OCI-LY3 (cell line): ENCODE data around the gene RAP1GAP.

Source experiments
- H2AFZ ChIP-seq: fragments of 200-600, 300-600 bp; shearing (Covaris generic); 2 replicates; pipeline ENCODE4 v1.6.0; 2014; ENCODE audit warnings: antibody characterized with exemption, low read depth, low read length
- H3K27ac ChIP-seq: fragments of 200-600, 300-600 bp; sonication (generic); 2 replicates; pipeline ENCODE4 v1.5.1; 2014; ENCODE audit warnings: mild to moderate bottlenecking, low read length, moderate library complexity, mixed read lengths
- H3K27me3 ChIP-seq: fragments of 200-600, 300-600 bp; sonication (generic); 2 replicates; pipeline ENCODE4 v1.6.1; 2014; ENCODE audit warnings: low read depth, low read length, mixed read lengths
- H3K36me3 ChIP-seq: fragments of 200-600, 300-600 bp; sonication (generic); replicated peaks from 2 replicates; pipeline ENCODE3; 2014; ENCODE audit warnings: low read depth, low read length, mixed read lengths
- H3K4me1 ChIP-seq: fragments of 300-600, 200-600 bp; sonication (generic); 2 replicates; pipeline ENCODE4 v1.6.1; 2014; ENCODE audit warnings: low read length, mixed read lengths
- H3K4me2 ChIP-seq: fragments of 200-600, 300-600 bp; sonication (generic); 2 replicates; pipeline ENCODE4 v1.6.1; 2014; ENCODE audit warnings: low read length, mixed read lengths
- H3K4me3 ChIP-seq: fragments of 300-600, 200-600 bp; sonication (generic); 2 replicates; pipeline ENCODE4 v1.5.1; 2014; ENCODE audit warnings: antibody characterized with exemption, mild to moderate bottlenecking, low read length, moderate library complexity
- H3K79me2 ChIP-seq: fragments of 300-600, 200-600 bp; shearing (Covaris generic); 2 replicates; pipeline ENCODE4 v1.6.1; 2014; ENCODE audit warnings: mild to moderate bottlenecking, low read length, mixed read lengths
- H3K9ac ChIP-seq: fragments of 300-600, 200-600 bp; shearing (Covaris generic); 2 replicates; pipeline ENCODE4 v1.6.0; 2014; ENCODE audit warnings: mild to moderate bottlenecking, low read length, moderate library complexity
- H3K9me3 ChIP-seq: fragments of 200-600, 300-600 bp; shearing (Covaris generic); 2 replicates; pipeline ENCODE4 v1.6.1; 2014; ENCODE audit warnings: low read length, mixed read lengths; ENCODE audit not compliant: insufficient read depth
- H4K20me1 ChIP-seq: fragments of 200-600, 300-600 bp; sonication (generic); 2 replicates; pipeline ENCODE4 v1.6.1; 2016; ENCODE audit warnings: low read length, mixed read lengths; ENCODE audit not compliant: insufficient read depth
- EZH2phosphoT487 ChIP-seq: fragments of 200-600 bp; shearing (Covaris generic); IDR thresholded peaks from 2 replicates; pipeline ENCODE4 v1.6.1; 2018; ENCODE audit warnings: antibody characterized with exemption, mixed run types, low read depth
- TF ChIP-seq, protein P1 (sequence below): fragments of 200-600, 300-600 bp; sonication (generic); IDR thresholded peaks from 2 replicates; pipeline ENCODE4 v1.5.1; 2014; ENCODE audit warnings: antibody characterized with exemption, low read length, low read depth

RAP1GAP gene

DNA sequence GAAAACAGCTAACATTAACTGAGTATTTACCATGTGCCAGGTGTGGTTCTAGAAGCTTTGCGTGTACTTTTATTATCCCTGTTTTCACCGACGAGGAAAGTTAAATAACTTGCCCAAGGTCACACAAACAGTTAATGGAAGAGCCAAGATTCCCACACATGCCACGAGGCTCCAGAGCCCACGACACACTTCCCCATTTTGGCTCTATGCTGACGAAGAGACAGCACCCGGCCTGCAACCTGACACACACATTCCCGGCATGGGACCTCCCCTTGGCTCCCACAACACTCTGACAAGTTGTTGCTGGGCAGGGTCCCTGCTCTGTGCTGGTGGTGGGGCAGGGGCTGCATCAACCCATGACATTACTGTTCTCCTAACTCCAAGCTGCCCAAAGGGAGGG is 52.8 kb downstream of the RAP1GAP start:
- Histone ChIP-seq H3K9me3 (no peaks in the 10 kb centered on the region), H3K36me3 (no peaks in the 10 kb centered on the region), H3K27me3 (no peaks in the 10 kb centered on the region), H4K20me1 (no peaks in the 10 kb centered on the region), H3K79me2 (no peaks in the 10 kb centered on the region), H3K4me3 (no peak overlapping the region), H3K27ac (no peak overlapping the region), H3K4me2 (peak overlapping the region; percentile 43), H3K4me1 (peaks cover 25% of the 10 kb centered on the region), H2AFZ (no peak overlapping the region), H3K9ac (no peak overlapping the region)
- TF ChIP-seq, protein P1, sequence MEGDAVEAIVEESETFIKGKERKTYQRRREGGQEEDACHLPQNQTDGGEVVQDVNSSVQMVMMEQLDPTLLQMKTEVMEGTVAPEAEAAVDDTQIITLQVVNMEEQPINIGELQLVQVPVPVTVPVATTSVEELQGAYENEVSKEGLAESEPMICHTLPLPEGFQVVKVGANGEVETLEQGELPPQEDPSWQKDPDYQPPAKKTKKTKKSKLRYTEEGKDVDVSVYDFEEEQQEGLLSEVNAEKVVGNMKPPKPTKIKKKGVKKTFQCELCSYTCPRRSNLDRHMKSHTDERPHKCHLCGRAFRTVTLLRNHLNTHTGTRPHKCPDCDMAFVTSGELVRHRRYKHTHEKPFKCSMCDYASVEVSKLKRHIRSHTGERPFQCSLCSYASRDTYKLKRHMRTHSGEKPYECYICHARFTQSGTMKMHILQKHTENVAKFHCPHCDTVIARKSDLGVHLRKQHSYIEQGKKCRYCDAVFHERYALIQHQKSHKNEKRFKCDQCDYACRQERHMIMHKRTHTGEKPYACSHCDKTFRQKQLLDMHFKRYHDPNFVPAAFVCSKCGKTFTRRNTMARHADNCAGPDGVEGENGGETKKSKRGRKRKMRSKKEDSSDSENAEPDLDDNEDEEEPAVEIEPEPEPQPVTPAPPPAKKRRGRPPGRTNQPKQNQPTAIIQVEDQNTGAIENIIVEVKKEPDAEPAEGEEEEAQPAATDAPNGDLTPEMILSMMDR: no peak
- TF ChIP-seq EZH2phosphoT487: no peak

DNA sequence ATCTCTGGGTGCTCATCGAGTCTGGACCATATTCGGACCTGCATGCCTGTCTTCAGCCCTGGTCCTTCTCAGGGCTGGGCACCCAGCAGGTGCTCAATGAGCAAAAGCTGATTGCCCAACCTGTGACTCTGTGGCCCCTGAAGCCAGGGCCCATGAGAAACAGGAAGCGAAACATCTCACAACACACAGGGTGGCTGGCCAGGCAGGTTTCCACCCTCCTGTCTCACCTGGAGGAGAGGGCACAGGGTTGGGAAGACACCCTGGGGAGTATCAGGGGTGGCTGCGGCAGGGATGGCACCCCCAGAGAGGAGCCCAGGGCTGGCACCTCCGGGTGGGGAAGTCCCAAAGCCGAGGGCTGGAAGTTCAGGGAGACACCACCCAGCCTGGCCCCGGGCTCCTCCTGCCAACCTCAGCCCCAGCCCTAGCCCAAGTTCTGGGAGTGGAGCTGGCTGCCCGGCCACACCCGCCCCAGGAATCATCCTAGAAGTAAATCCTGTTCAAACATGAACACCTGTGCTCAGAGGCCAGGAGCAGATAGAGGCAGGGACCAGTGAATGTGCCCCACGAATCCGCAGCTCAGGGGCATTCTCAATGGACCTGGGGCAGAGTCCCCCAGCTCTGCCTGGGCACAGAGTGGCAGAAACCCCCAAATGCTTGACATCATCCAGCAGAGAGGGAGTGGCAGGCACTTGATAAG is 54.6 kb downstream of the RAP1GAP start:
- Histone ChIP-seq H3K79me2 (no peaks in the 10 kb centered on the region), H3K4me1 (peaks cover 25% of the 10 kb centered on the region), H3K9ac (no peak overlapping the region), H3K4me3 (no peak overlapping the region), H4K20me1 (no peaks in the 10 kb centered on the region), H3K27me3 (no peaks in the 10 kb centered on the region), H3K9me3 (no peaks in the 10 kb centered on the region), H3K36me3 (no peaks in the 10 kb centered on the region), H2AFZ (no peak overlapping the region), H3K4me2 (peak overlapping the region; percentile 26), H3K27ac (no peak overlapping the region)
- TF ChIP-seq, protein P1: no peak
- TF ChIP-seq EZH2phosphoT487: no peak

DNA sequence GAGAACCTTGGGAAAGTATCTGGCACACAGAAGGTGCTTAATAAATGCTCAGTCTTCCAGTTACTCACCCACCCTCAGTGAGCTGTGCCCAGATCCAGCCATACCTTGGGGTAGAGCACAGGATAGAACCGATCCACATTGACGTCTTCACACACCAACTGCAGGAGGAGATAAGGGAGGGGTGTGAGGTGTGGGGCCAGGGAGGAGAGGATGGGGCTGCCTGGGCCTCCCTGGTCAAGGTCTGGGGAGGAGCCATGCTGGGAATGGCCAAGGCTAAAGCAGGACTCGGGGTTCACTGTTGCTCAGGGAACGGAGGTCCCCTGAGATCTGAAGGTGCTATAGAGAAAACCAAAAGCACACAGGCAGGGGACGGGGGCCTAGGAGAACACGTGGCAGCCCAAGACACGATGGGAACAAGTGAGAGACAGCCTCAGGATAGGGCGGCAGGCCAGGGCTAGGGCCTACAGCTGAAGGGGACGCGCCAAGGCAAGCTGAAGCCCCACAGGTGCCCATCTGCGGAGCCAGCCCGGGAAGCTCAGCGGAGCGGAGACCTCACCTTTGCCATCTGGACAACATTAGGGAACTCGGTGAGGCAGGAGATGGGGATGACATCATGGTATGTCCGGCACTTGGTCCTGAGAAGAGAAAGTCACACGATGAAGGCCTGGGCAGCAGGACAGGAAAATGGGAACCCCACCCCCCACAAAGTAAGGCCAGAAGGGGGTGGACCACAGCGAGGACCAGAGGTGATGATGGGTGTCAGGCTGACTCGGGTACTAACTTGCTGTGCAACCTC is 55.9 kb downstream of the RAP1GAP start:
- H3K4me3 ChIP-seq: no peak overlapping the region

DNA sequence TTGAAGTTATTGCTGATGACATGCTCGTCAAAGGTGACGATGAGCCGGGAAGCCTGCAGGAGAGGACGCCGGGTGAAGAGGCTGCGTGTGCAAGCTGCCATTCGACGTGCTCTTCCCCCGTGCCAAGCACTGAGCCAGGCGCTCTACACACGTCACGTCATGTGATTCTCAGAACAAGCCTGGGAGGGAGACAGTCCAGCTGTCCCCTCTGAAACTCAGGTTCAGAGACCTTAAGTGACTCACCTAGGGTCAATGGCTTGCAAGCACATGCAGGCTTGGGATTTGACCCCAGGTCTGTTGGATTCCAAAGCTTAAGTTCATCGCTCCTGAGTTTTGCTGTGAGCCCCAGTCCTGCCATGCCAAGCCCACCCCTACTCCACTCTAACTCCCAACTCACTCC is 57.1 kb downstream of the RAP1GAP start:
- Histone ChIP-seq H3K4me2 (no peak overlapping the region), H3K9ac (no peak overlapping the region), H3K27me3 (no peaks in the 10 kb centered on the region), H2AFZ (no peak overlapping the region), H4K20me1 (no peaks in the 10 kb centered on the region), H3K9me3 (no peaks in the 10 kb centered on the region), H3K36me3 (no peaks in the 10 kb centered on the region), H3K79me2 (no peaks in the 10 kb centered on the region), H3K4me1 (peaks cover 25% of the 10 kb centered on the region), H3K27ac (no peak overlapping the region), H3K4me3 (no peak overlapping the region)
- TF ChIP-seq, protein P1: no peak
- TF ChIP-seq EZH2phosphoT487: no peak

More for the DNA sequence above, 55.9 kb downstream of the RAP1GAP start:
- Histone ChIP-seq H4K20me1 (no peaks in the 10 kb centered on the region), H3K9ac (no peak overlapping the region), H3K27ac (no peak overlapping the region), H3K4me1 (peaks cover 25% of the 10 kb centered on the region), H3K9me3 (no peaks in the 10 kb centered on the region), H3K27me3 (no peaks in the 10 kb centered on the region), H2AFZ (no peak overlapping the region), H3K4me2 (no peak overlapping the region), H3K79me2 (no peaks in the 10 kb centered on the region), H3K36me3 (no peaks in the 10 kb centered on the region)
- TF ChIP-seq, protein P1: no peak
- TF ChIP-seq EZH2phosphoT487: no peak
